H1 (cell line): ENCODE measurements around the gene TUNAR. TPM values are rescaled to one million over a fixed set of nuclear protein-coding genes. Genes with fewer than 3 reads are reported as not detected.

Experiments used
- CTCF ChIA-PET: fragments of 300-600 bp; sonication (Branson Sonifier 250); formaldehyde crosslinking; loops from one replicate; lab custom pipeline; 2021; ENCODE audit not compliant: partially characterized antibody; lab: Charles Lee
- POLR2A ChIA-PET: fragments of 300-600 bp; sonication (Branson Sonifier 250); formaldehyde crosslinking; loops from one replicate; lab custom pipeline; 2021; ENCODE audit warnings: inconsistent platforms; ENCODE audit not compliant: partially characterized antibody; lab: Charles Lee
- DNase-seq, 2 experiments: peaks; one replicate each; pipeline versions ENCODE4 v3.0.0 to v3.0.0-alpha.2; 2010 to 2022; ENCODE audit warnings: low spot score in 2 of 2, low read depth in 1 of 2, mixed read lengths in 1 of 2
- FAIRE-seq: peaks from 2 replicates; lab custom pipeline; 2011; peaks lifted over from hg19 to GRCh38; lab: Jason Lieb, UNC
- H2AFZ ChIP-seq: 2 replicates; pipeline ENCODE4 v1.8.1; 2012; ENCODE audit warnings: low read length, inconsistent platforms
- H2AK5ac ChIP-seq: 2 replicates; pipeline ENCODE4 v1.6.1; 2013; ENCODE audit warnings: low read depth, low read length
- H2BK120ac ChIP-seq: replicated peaks from 2 replicates; pipeline ENCODE3; 2013; ENCODE audit warnings: low read depth, low read length, inconsistent platforms
- H2BK12ac ChIP-seq: 2 replicates; pipeline ENCODE4 v1.6.1; 2013; ENCODE audit warnings: low read depth, low read length
- H2BK15ac ChIP-seq: 2 replicates; pipeline ENCODE4 v1.6.1; 2013; ENCODE audit warnings: low read length
- H2BK20ac ChIP-seq: 2 replicates; pipeline ENCODE4 v1.6.1; 2013; ENCODE audit warnings: low read length
- H2BK5ac ChIP-seq: 2 replicates; pipeline ENCODE4 v1.6.1; 2013; ENCODE audit warnings: low read depth, low read length
- H3K14ac ChIP-seq: 2 replicates; pipeline ENCODE4 v1.6.1; 2013; ENCODE audit warnings: inconsistent platforms; ENCODE audit not compliant: insufficient read length
- H3K18ac ChIP-seq: 2 replicates; pipeline ENCODE4 v1.6.1; 2013; ENCODE audit warnings: low read length; ENCODE audit errors: extremely low read depth
- H3K23ac ChIP-seq: 2 replicates; pipeline ENCODE4 v1.6.1; 2013; ENCODE audit warnings: inconsistent platforms; ENCODE audit not compliant: insufficient read length
- H3K23me2 ChIP-seq: 2 replicates; pipeline ENCODE4 v1.6.1; 2013; ENCODE audit warnings: low read depth, low read length
- H3K27ac ChIP-seq: 2 replicates; pipeline ENCODE4 v1.6.1; 2011; ENCODE audit warnings: low read depth, low read length, inconsistent platforms
- H3K27me3 ChIP-seq, 4 experiments: replicated peaks in 1 of 4; 1 replicate in 1 of 4; 2 replicates in 3 of 4; pipeline versions ENCODE4 v1.6.1 to v1.8.1; 2011 to 2013; ENCODE audit warnings: low read length in 3 of 4, mild to moderate bottlenecking in 3 of 4, inconsistent platforms in 2 of 4, mixed read lengths in 2 of 4, moderate library complexity in 1 of 4; ENCODE audit not compliant: control insufficient read depth in 3 of 4, insufficient read depth in 3 of 4; ENCODE audit errors: extremely low read depth in 1 of 4
- H3K36me3 ChIP-seq, 4 experiments: 2 replicates each; pipeline versions ENCODE4 v1.6.1 to v1.8.1; 2011 to 2013; ENCODE audit warnings: mild to moderate bottlenecking in 4 of 4, low read length in 3 of 4, moderate library complexity in 2 of 4, control low read depth in 1 of 4, inconsistent platforms in 1 of 4; ENCODE audit not compliant: insufficient read depth in 4 of 4, control insufficient read depth in 2 of 4
- H3K4ac ChIP-seq: replicated peaks from 2 replicates; pipeline ENCODE3; 2013; ENCODE audit warnings: low read length, low read depth, mixed read lengths, inconsistent platforms; ENCODE audit not compliant: insufficient read length
- H3K4me1 ChIP-seq, 4 experiments: replicated peaks in 1 of 4; 1 replicate in 1 of 4; 2 replicates in 3 of 4; pipeline versions ENCODE4 v1.6.1 to v1.8.1; 2011 to 2013; ENCODE audit warnings: low read length in 3 of 4, inconsistent platforms in 2 of 4, mixed read lengths in 1 of 4; ENCODE audit not compliant: insufficient read depth in 4 of 4, control insufficient read depth in 3 of 4
- H3K4me2 ChIP-seq, 2 experiments: 2 replicates each; pipeline versions ENCODE4 v1.6.1 to v1.8.1; 2011 to 2013; ENCODE audit warnings: low read depth in 2 of 2, low read length in 2 of 2, control low read depth in 1 of 2, inconsistent platforms in 1 of 2, mild to moderate bottlenecking in 1 of 2; ENCODE audit not compliant: insufficient read depth in 1 of 2
- H3K4me3 ChIP-seq, 4 experiments: fragments of 200-600, 300-600 bp in 1 of 4; sonication (generic), shearing (Covaris generic), sonication (Bioruptor Twin) in 1 of 4; 2 replicates each; pipeline versions ENCODE4 v1.5.1 to v1.8.1; 2011 to 2016; ENCODE audit warnings: low read length in 4 of 4, low read depth in 3 of 4, control low read depth in 2 of 4, inconsistent platforms in 2 of 4, mild to moderate bottlenecking in 2 of 4, mixed read lengths in 1 of 4, moderate library complexity in 1 of 4; ENCODE audit not compliant: insufficient read depth in 2 of 4; ENCODE audit errors: extremely low read depth in 1 of 4
- H3K56ac ChIP-seq: replicated peaks from 2 replicates; pipeline ENCODE3; 2013; ENCODE audit warnings: low read depth, mild to moderate bottlenecking, mixed read lengths, low read length, inconsistent platforms; ENCODE audit not compliant: insufficient read length
- H3K79me1 ChIP-seq: 2 replicates; pipeline ENCODE4 v1.6.1; 2013; ENCODE audit warnings: low read depth, low read length, control low read depth
- H3K79me2 ChIP-seq, 2 experiments: 2 replicates each; pipeline versions ENCODE4 v1.6.1 to v1.8.1; 2012 to 2013; ENCODE audit warnings: low read length in 2 of 2, mild to moderate bottlenecking in 2 of 2, inconsistent platforms in 1 of 2; ENCODE audit not compliant: insufficient read depth in 2 of 2, control insufficient read depth in 1 of 2
- H3K9ac ChIP-seq, 4 experiments: replicated peaks in 1 of 4; 1 replicate in 1 of 4; 2 replicates in 3 of 4; pipeline versions ENCODE4 v1.6.1 to v1.8.1; 2011 to 2013; ENCODE audit warnings: low read depth in 3 of 4, low read length in 3 of 4, control low read depth in 2 of 4, mild to moderate bottlenecking in 2 of 4, moderate library complexity in 2 of 4, inconsistent platforms in 1 of 4; ENCODE audit errors: extremely low read depth in 1 of 4
- H3K9me3 ChIP-seq, 2 experiments: 2 replicates each; pipeline versions ENCODE4 v1.6.1 to v1.8.1; 2012 to 2013; ENCODE audit warnings: mild to moderate bottlenecking in 2 of 2, moderate library complexity in 2 of 2, control low read depth in 1 of 2, inconsistent platforms in 1 of 2, low read depth in 1 of 2, low read length in 1 of 2, mixed read lengths in 1 of 2; ENCODE audit not compliant: insufficient read depth in 2 of 2
- H4K20me1 ChIP-seq, 2 experiments: replicated peaks in 1 of 2; 2 replicates each; pipeline versions ENCODE3 to v1.8.1; 2011 to 2013; ENCODE audit warnings: inconsistent platforms in 2 of 2, low read length in 2 of 2, mild to moderate bottlenecking in 1 of 2; ENCODE audit not compliant: insufficient read depth in 2 of 2, control insufficient read depth in 1 of 2
- H4K5ac ChIP-seq: 2 replicates; pipeline ENCODE4 v1.6.1; 2013; ENCODE audit warnings: low read length, low read depth, mixed read lengths, inconsistent platforms; ENCODE audit not compliant: insufficient read length
- H4K8ac ChIP-seq: 2 replicates; pipeline ENCODE4 v1.8.0; 2013; ENCODE audit warnings: mild to moderate bottlenecking, moderate library complexity, low read length, inconsistent platforms; ENCODE audit not compliant: insufficient read depth; ENCODE audit errors: extremely low read depth
- H4K91ac ChIP-seq: replicated peaks from 2 replicates; pipeline ENCODE3; 2013; ENCODE audit warnings: low read length, mixed read lengths, inconsistent platforms; ENCODE audit not compliant: insufficient read length
- BRCA1 ChIP-seq: IDR thresholded peaks from 2 replicates; pipeline ENCODE4 v1.6.1; 2012; ENCODE audit warnings: low read depth, low read length, improper control_type of control experiment
- CTBP2 ChIP-seq: IDR thresholded peaks from 2 replicates; pipeline ENCODE4 v1.7.0; 2011; ENCODE audit warnings: borderline replicate concordance, mild to moderate bottlenecking, moderate library complexity, mixed read lengths, low read length; ENCODE audit not compliant: insufficient read depth, insufficient read length
- EZH2 ChIP-seq: fragments of 200-600 bp; sonication (generic); IDR thresholded peaks from 2 replicates; pipeline ENCODE4 v1.7.1; 2012; ENCODE audit warnings: low read depth, mild to moderate bottlenecking, moderate library complexity, low read length, inconsistent platforms; ENCODE audit not compliant: severe bottlenecking
- JUND ChIP-seq: IDR thresholded peaks from 2 replicates; pipeline ENCODE4 v1.6.1; 2011; ENCODE audit warnings: mild to moderate bottlenecking, improper control_type of control experiment, low read length
- SIX5 ChIP-seq: IDR thresholded peaks from 2 replicates; pipeline ENCODE4 v1.6.1; 2011; ENCODE audit warnings: mild to moderate bottlenecking, low read depth, low read length
- YY1 ChIP-seq: IDR thresholded peaks from 2 replicates; pipeline ENCODE4 v1.6.1; 2011; ENCODE audit warnings: low read depth, mild to moderate bottlenecking, low read length
- ZNF274 ChIP-seq: IDR thresholded peaks from 2 replicates; pipeline ENCODE4 v1.7.0; 2012; ENCODE audit warnings: low read length, borderline replicate concordance; ENCODE audit errors: extremely low read depth
- WGBS, 2 experiments: shearing (Covaris generic) in 1 of 2; methylation state at CpG; one replicate each; pipeline versions ENCODE4 v1.1.6 to v1.1.7; 2013 to 2015; ENCODE audit warnings: low lambda C conversion rate in 2 of 2, mixed read lengths in 2 of 2, inconsistent platforms in 1 of 2, low coverage in 1 of 2, missing lambda C conversion rate in 1 of 2; ENCODE audit not compliant: insufficient replicate concordance in 2 of 2, insufficient coverage in 1 of 2, insufficient read length in 1 of 2; ENCODE audit errors: extremely low coverage in 1 of 2, missing lambda C conversion rate in 1 of 2; 5-methylcytosine and 5-hydroxymethylcytosine counted together
- polyA plus RNA-seq, 7 experiments: library from polyadenylated mRNA; depleted of rRNA in 3 of 7; stranded (reverse) in 5 of 7; unstranded in 2 of 7; fragments of >200 nt in 5 of 7; fragments of 200-250 nt in 2 of 7; gene quantifications; 1 replicate in 5 of 7; 2 replicates in 1 of 7; 4 replicates in 1 of 7; pipeline versions ENCODE4 v1.2.1 to v1.2.3, GENCODE V29; 2011 to 2013; ENCODE audit warnings: missing spikeins in 2 of 7, mixed read lengths in 2 of 7
- total RNA-seq: library from RNA; stranded (reverse); fragmentation: NEBNext Ultra II Directional; extraction: Animal tissue kit (Norgen Biotek cat#: 25700); gene quantifications from 2 replicates; pipeline ENCODE4 v1.2.1, GENCODE V29; 2021
- TF ChIP-seq, protein P1 (sequence below): IDR thresholded peaks from 2 replicates; pipeline ENCODE4 v1.6.1; 2011; ENCODE audit warnings: low read length, improper control_type of control experiment

The TUNAR gene
- total and polyA plus RNA-seq, 2 of the 8 experiments (the other 6 are each of a cell fraction or from before 2014, with no cell fraction given) = 12.8 to 63.9 TPM

DNA sequence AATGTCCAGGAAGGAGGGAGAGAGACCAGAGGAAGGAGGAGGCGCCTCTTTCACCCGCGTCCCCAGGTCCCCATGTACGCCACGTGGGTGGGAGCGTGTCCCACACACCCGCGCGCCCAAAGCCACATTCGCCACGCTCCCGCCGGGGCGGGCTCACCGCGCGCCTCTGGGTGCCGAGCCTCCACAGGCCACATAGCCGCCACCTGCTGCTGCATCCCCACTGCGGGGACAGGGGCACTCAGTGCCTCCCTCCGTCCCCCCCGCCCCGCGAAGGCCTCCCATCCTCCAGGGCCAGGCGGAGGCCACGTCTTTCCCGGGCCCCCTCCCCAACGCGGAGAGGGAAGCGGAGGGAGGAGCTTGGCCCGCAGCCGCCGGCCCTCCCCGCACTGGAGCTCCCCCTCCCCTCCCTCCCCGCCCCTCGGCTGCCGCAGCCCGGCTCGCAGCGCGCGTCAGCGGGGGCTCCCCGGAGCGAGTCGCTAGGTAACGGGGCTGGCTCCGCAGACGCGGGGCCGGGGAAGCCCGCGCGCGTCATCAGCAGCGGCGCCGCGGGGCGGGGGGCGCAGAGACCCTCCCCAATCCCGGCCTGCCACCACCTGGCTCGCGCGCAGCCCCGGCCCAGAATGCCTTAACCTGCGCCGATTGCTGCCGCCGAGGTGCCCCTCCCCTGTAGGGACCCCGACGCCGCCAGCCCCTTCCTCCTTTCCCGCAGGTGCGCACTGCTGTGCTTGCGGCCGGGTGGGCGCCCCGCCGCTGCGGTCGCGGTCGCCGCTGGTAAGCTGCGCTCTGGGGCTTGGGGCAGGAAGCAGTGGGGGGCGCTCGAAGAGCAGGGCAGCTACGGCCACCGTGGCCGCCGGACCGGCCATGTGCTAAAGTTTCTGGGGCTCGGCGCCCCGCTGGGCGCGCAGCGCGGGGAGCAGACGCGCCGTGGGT lies 536 bp upstream of the TUNAR start:
- H3K27me3 ChIP-seq = peaks cover 0 to 10% (median 6%) of the 10 kb centered on the region in 4 experiments; a peak in 5 of 7 replicates
- H2AK5ac ChIP-seq = no peak overlapping the region
- POLR2A ChIA-PET = interaction anchor here (0.7 to 2.6 kb wide), 13 partner anchors 10 to 201 kb away, joined by 3 to 7 read pairs (median 4); no protein-coding TSS in a partner anchor
- H4K20me1 ChIP-seq = peaks cover 0 to 1% of the 10 kb centered on the region in 2 experiments
- H3K56ac ChIP-seq = no peak overlapping the region
- peaks cover 0 to 14% (median 1%) of the 10 kb centered on the region in 4 experiments; a peak in 2 of 8 replicates for H3K36me3 ChIP-seq
- 6% methylated on average over 54 of the region's 103 CpGs; no CpG with 5 or more reads in 1 of the 2 experiments for WGBS, 2 experiments
- peak overlapping the region; percentile 74 for H3K18ac ChIP-seq
- peaks cover 9 to 25% (median 19%) of the 10 kb centered on the region in 4 experiments; a peak in 6 of 7 replicates for H3K4me1 ChIP-seq
- H3K79me1 ChIP-seq = peaks cover 6% of the 10 kb centered on the region; the same call in 1 of the 2 replicates
- H2BK20ac ChIP-seq = 0 out of 2 replicates have a peak overlapping the region, but pooled peaks have one; percentile 25
- peak overlapping the region; percentile 80 for H4K8ac ChIP-seq
- CTCF ChIA-PET = interaction anchor here (0.7 to 2.5 kb wide), 4 partner anchors 18 to 118 kb away, joined by 3 to 9 read pairs (median 3); no protein-coding TSS in a partner anchor
- peak overlapping the region; percentile 63; the same call in 1 of the 2 replicates for H2BK5ac ChIP-seq
- H2AFZ ChIP-seq = no peak overlapping the region
- H4K91ac ChIP-seq = peak overlapping the region; percentile 47
- no peak overlapping the region for H3K4ac ChIP-seq
- no peak for FAIRE-seq
- H3K4me3 ChIP-seq = peak overlapping the region; percentile 47 to 77 (median 66)
- peak overlapping the region; percentile 84 to 85 for H3K4me2 ChIP-seq
- peaks cover 0 to 4% of the 10 kb centered on the region in 2 experiments; a peak in 1 of 4 replicates for H3K9me3 ChIP-seq
- peak; percentile 21 to 82 for DNase-seq
- no peak overlapping the region for H3K14ac ChIP-seq
- H3K79me2 ChIP-seq = peaks cover 11 to 40% of the 10 kb centered on the region in 2 experiments
- peak overlapping the region; percentile 77; the same call in 1 of the 2 replicates for H2BK12ac ChIP-seq
- no peak overlapping the region for H2BK120ac ChIP-seq
- peak overlapping the region; percentile 46 for H4K5ac ChIP-seq
- H3K27ac ChIP-seq = no peak overlapping the region
- peak overlapping the region; percentile 23 to 82 (median 64); a peak in 6 of 7 replicates for H3K9ac ChIP-seq
- H3K23me2 ChIP-seq = peaks cover 16% of the 10 kb centered on the region
- H2BK15ac ChIP-seq = no peak overlapping the region
- H3K23ac ChIP-seq = no peak overlapping the region
- TF ChIP-seq SIX5 (no peak), ZNF274 (no peak), EZH2 (no peak), YY1 (no peak), BRCA1 (no peak), CTBP2 (no peak), JUND (no peak)
- TF ChIP-seq, protein P1, sequence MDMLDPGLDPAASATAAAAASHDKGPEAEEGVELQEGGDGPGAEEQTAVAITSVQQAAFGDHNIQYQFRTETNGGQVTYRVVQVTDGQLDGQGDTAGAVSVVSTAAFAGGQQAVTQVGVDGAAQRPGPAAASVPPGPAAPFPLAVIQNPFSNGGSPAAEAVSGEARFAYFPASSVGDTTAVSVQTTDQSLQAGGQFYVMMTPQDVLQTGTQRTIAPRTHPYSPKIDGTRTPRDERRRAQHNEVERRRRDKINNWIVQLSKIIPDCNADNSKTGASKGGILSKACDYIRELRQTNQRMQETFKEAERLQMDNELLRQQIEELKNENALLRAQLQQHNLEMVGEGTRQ = no peak
